MM.1S (cell line): ENCODE results near the gene SCAANT1.

Experiments
- CTCF ChIP-seq: fragments of 300-600 bp; sonication (generic); IDR thresholded peaks from 2 replicates; pipeline ENCODE4 v1.5.1; 2016; ENCODE audit warnings: antibody characterized with exemption, low read length, mixed read lengths
- EZH2 ChIP-seq: fragments of 300-600 bp; sonication (generic); optimal IDR thresholded peaks from 2 replicates; pipeline ENCODE3; 2017; ENCODE audit warnings: low read depth, mild to moderate bottlenecking, antibody characterized with exemption, low read length, mixed read lengths
- EZH2phosphoT487 ChIP-seq: fragments of 300-600 bp; sonication (generic); IDR thresholded peaks from 2 replicates; pipeline ENCODE4 v1.6.1; 2018; ENCODE audit warnings: antibody characterized with exemption, low read length

DNA sequence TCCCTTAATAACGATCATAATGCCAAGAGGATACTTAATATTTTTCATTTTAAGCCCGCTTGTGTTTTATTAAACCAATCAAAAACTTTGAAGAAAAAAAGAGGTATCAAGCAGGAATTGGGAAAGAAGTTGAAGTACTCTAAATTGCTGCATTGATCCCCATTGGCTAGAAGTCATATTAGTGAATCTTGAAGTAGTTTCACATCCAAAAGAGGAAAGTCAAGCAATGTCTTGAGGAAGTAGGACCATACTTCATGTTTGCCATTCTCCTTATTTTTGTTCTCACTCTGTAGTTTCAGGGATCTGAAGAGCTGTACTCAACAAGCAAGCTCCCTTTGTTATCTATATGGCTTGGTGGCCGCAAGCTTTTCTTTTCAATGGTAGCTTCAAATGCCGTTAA lies 2.2 kb downstream of the SCAANT1 start:
- TF ChIP-seq EZH2phosphoT487 (no peak), CTCF (no peak), EZH2 (no peak)
